PC-9 (cell line): ENCODE measurements around the gene ATP5ME. TPM values are rescaled to one million over a fixed set of nuclear protein-coding genes. Genes with fewer than 3 reads are reported as not detected.

Experiments used
- BruUV-seq: library from RNA; stranded (reverse); fragments of 400-500 nt; replicated peaks from 2 replicates; lab custom pipeline; 2021; lab: Mats Ljungman, UMichigan
- CTCF ChIA-PET: fragments of 300-600 bp; sonication (Branson Sonifier 250); formaldehyde crosslinking; loops from one replicate; lab custom pipeline; 2022; ENCODE audit warnings: antibody characterized with exemption; lab: Charles Lee
- POLR2A ChIA-PET: fragments of 300-600 bp; sonication (Branson Sonifier 250); formaldehyde crosslinking; loops from one replicate; lab custom pipeline; 2022; ENCODE audit warnings: antibody characterized with exemption; ENCODE audit not compliant: unreplicated experiment; lab: Charles Lee
- DNase-seq, 2 experiments: peaks; one replicate each; pipeline versions ENCODE4 v3.0.0 to v3.0.0-alpha.2; 2015 to 2022; ENCODE audit warnings: mixed read lengths in 1 of 2
- H2AFZ ChIP-seq: fragments of 200-600 bp; sonication (generic); 2 replicates; pipeline ENCODE4 v1.8.1; 2017; ENCODE audit warnings: antibody characterized with exemption
- H3F3A ChIP-seq: fragments of 200-600 bp; sonication (generic); 2 replicates; pipeline ENCODE4 v1.8.1; 2017; ENCODE audit warnings: antibody characterized with exemption, mild to moderate bottlenecking, low read depth; ENCODE audit not compliant: insufficient read depth
- H3K27ac ChIP-seq: fragments of 200-600 bp; sonication (generic); 2 replicates; pipeline ENCODE4 v1.6.1; 2016; ENCODE audit warnings: mixed run types
- H3K27me3 ChIP-seq: fragments of 200-600 bp; sonication (generic); 2 replicates; pipeline ENCODE4 v1.6.1; 2016; ENCODE audit warnings: low read depth, mixed run types; ENCODE audit not compliant: insufficient read depth
- H3K36me3 ChIP-seq: fragments of 200-600 bp; sonication (generic); 2 replicates; pipeline ENCODE4 v1.6.1; 2016; ENCODE audit warnings: low read depth, mixed run types
- H3K4me1 ChIP-seq: fragments of 200-600 bp; sonication (generic); replicated peaks from 2 replicates; pipeline ENCODE4 v1.6.1; 2016; ENCODE audit warnings: mixed run types; ENCODE audit not compliant: insufficient read depth
- H3K4me2 ChIP-seq: fragments of 200-600 bp; sonication (generic); 2 replicates; pipeline ENCODE4 v1.6.1; 2017; ENCODE audit warnings: mixed run types
- H3K4me3 ChIP-seq: fragments of 200-600 bp; sonication (generic); 2 replicates; pipeline ENCODE4 v1.6.1; 2016; ENCODE audit warnings: mixed run types
- H3K79me2 ChIP-seq: fragments of 200-600 bp; sonication (generic); 2 replicates; pipeline ENCODE4 v1.6.1; 2017; ENCODE audit warnings: low read depth, mixed run types
- H3K9me2 ChIP-seq: fragments of 200-600 bp; sonication (generic); 2 replicates; pipeline ENCODE4 v1.8.1; 2017; ENCODE audit warnings: mild to moderate bottlenecking; ENCODE audit not compliant: insufficient read depth
- H3K9me3 ChIP-seq: fragments of 200-600 bp; sonication (generic); 2 replicates; pipeline ENCODE4 v1.8.1; 2016; ENCODE audit warnings: low read depth; ENCODE audit not compliant: insufficient read depth
- H4K20me1 ChIP-seq: fragments of 200-600 bp; sonication (generic); 2 replicates; pipeline ENCODE4 v1.8.1; 2017; ENCODE audit not compliant: insufficient read depth
- EZH2 ChIP-seq: fragments of 200-600 bp; sonication (generic); IDR thresholded peaks from 2 replicates; pipeline ENCODE4 v1.8.0; 2017; ENCODE audit warnings: antibody characterized with exemption, low read depth
- intact Hi-C: fragments of 100-400 bp; cut with micrococcal nuclease; formaldehyde crosslinking; loops from one replicate; pipeline ENCODE4 v1.10.0; 2022; ENCODE audit not compliant: unreplicated experiment
- total RNA-seq: library from RNA; stranded (reverse); gene quantifications from 2 replicates; pipeline ENCODE4 v1.2.3, GENCODE V29; 2021
- TF ChIP-seq, protein P1 (sequence below): fragments of 200-600 bp; sonication (generic); conservative IDR thresholded peaks from 2 replicates; pipeline ENCODE4 v1.6.1; 2017; ENCODE audit warnings: mixed run types, antibody characterized with exemption, mild to moderate bottlenecking, moderate library complexity

The ATP5ME gene
- total RNA-seq, 1 experiment from 2014 or later, result 334 TPM

DNA sequence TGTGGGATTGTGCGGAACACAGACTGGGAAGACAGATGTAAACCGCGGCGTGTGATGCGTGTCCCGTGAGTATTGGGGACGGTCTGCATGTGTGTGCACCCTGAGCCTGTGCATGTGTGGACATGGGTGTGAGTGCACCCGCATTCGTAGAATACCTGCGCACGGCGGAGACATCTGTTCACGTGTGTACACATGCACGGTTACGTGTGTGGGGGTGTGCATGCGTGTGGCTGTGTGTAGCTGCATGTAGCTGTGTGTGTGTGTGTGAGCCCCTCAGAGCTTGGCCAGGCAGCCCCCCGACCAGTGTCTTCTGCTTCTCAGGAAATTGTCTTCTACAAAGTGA is 19.6 kb downstream of the ATP5ME start:
- no peak for TF ChIP-seq EZH2
- TF ChIP-seq, protein P1, sequence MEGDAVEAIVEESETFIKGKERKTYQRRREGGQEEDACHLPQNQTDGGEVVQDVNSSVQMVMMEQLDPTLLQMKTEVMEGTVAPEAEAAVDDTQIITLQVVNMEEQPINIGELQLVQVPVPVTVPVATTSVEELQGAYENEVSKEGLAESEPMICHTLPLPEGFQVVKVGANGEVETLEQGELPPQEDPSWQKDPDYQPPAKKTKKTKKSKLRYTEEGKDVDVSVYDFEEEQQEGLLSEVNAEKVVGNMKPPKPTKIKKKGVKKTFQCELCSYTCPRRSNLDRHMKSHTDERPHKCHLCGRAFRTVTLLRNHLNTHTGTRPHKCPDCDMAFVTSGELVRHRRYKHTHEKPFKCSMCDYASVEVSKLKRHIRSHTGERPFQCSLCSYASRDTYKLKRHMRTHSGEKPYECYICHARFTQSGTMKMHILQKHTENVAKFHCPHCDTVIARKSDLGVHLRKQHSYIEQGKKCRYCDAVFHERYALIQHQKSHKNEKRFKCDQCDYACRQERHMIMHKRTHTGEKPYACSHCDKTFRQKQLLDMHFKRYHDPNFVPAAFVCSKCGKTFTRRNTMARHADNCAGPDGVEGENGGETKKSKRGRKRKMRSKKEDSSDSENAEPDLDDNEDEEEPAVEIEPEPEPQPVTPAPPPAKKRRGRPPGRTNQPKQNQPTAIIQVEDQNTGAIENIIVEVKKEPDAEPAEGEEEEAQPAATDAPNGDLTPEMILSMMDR, result no peak
- no peaks in the 10 kb centered on the region for H3K9me3 ChIP-seq
- DNase-seq, result no peak
- H3K4me3 ChIP-seq, result no peak overlapping the region
- H2AFZ ChIP-seq, result no peak overlapping the region
- CTCF ChIA-PET, result no interaction called here
- no peaks in the 10 kb centered on the region for H3K4me1 ChIP-seq
- no peaks in the 10 kb centered on the region for H3K36me3 ChIP-seq
- H3K27me3 ChIP-seq, result peaks cover 55% of the 10 kb centered on the region
- no peak overlapping the region for H3K27ac ChIP-seq
- BruUV-seq, result no TSS peak
- POLR2A ChIA-PET, result no interaction called here
- H4K20me1 ChIP-seq, result no peaks in the 10 kb centered on the region
- H3K9me2 ChIP-seq, result no peaks in the 10 kb centered on the region
- no peaks in the 10 kb centered on the region for H3K79me2 ChIP-seq
- no peaks in the 10 kb centered on the region for H3F3A ChIP-seq
- H3K4me2 ChIP-seq, result no peak overlapping the region
- intact Hi-C loops, result no loop called here

DNA sequence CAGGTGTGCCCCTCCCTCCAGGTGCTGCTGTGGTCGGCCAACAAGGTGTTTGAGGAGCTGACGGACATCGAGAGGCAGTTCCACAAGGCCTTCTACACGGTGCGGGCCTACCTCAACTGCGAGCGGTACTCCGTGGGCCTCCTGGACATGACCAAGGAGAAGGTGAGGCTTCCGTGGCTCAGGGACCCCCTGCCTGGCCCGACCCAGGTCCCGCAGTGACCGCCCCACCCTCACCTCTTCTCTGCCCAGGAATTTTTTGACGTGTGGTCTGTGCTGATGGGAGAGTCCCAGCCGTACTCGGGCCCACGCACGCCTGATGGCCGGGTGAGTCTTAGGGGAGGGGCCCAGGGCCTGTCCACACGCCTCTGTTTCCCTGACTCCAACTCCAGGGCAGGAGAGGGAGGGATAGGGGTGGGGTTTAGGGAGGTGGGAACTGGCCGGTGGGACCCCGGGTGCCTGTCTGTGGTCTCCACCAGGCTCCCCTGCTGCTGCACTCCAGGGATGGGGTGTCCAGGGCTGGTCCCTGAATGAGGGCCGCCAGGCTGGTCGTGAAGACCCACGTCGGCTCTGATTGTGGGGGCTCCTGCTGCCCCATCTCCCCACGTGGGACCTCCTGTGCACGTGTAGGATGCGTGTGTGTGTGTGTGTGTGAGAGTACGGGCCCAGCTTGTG is 20.1 kb downstream of the ATP5ME start:
- H2AFZ ChIP-seq, result no peak overlapping the region
- ChIA-PET POLR2A (no interaction called here), CTCF (no interaction called here)
- H4K20me1 ChIP-seq, result no peaks in the 10 kb centered on the region
- BruUV-seq, result no TSS peak
- H3K4me3 ChIP-seq, result no peak overlapping the region
- H3K27ac ChIP-seq, result no peak overlapping the region
- H3K79me2 ChIP-seq, result no peaks in the 10 kb centered on the region
- no peak for DNase-seq
- no peaks in the 10 kb centered on the region for H3K4me1 ChIP-seq
- no peaks in the 10 kb centered on the region for H3K36me3 ChIP-seq
- H3K27me3 ChIP-seq, result peaks cover 55% of the 10 kb centered on the region
- no peaks in the 10 kb centered on the region for H3K9me3 ChIP-seq
- no peaks in the 10 kb centered on the region for H3K9me2 ChIP-seq
- H3F3A ChIP-seq, result no peaks in the 10 kb centered on the region
- TF ChIP-seq EZH2, result no peak
- TF ChIP-seq, protein P1, result no peak
- intact Hi-C loops, result no loop called here
- no peak overlapping the region for H3K4me2 ChIP-seq

DNA sequence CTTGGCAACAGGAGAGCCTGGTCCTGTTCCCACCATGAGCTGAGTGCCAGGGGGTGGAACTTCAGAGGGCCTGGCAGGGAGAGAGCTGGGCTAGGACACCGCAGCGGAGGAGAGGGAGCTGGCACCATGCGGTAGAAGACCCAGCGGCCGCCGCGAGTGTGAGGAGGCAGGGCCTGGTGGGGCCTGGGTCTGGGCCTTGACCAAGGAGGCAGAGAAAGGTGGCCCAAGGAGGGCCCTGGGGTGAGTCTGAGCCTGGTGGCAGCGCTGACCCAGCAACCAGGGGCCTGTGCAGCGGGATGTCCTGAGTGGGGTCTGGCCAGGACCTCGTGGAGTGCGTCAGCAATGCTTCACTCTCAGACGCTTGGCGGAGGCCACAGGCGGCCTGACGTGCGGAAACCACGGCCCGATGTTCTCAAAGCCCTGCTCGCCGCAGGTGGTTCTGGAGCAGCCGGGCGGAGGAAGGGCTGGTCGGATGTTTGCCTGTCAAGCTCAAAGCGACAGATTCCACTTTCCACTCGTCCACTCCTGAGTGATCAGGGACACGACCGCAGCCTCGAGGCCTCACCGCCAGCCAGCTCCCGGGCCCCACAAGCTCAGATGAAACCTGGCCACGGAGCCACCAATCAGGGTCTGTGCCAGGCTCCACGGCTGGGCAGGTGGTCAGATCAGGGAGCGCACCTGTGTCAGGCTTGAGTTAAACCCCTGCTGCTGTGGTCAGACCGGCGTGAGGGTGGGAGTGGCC is 20.8 kb downstream of the ATP5ME start:
- Histone ChIP-seq H3K9me2 (no peaks in the 10 kb centered on the region), H4K20me1 (no peaks in the 10 kb centered on the region), H3K4me1 (no peaks in the 10 kb centered on the region), H3K27me3 (peaks cover 56% of the 10 kb centered on the region), H3K4me2 (no peak overlapping the region), H3K36me3 (no peaks in the 10 kb centered on the region), H3K9me3 (no peaks in the 10 kb centered on the region), H3K4me3 (no peak overlapping the region), H2AFZ (no peak overlapping the region), H3K27ac (no peak overlapping the region), H3K79me2 (no peaks in the 10 kb centered on the region), H3F3A (no peaks in the 10 kb centered on the region)
- ChIA-PET POLR2A (no interaction called here), CTCF (no interaction called here)
- intact Hi-C loops, result no loop called here
- BruUV-seq, result no TSS peak
- no peak for DNase-seq
- TF ChIP-seq, protein P1, result no peak
- no peak for TF ChIP-seq EZH2
